ENCODE measurements around the gene CEMIP. TPM values are rescaled to one million over a fixed set of nuclear protein-coding genes. Genes with fewer than 3 reads are reported as not detected.

The CEMIP gene
- total and polyA plus RNA-seq, 2 of the 13 experiments (the other 11 are each of a cell fraction or from before 2014, with no cell fraction given), result 4.3 to 28.5 TPM

DNA sequence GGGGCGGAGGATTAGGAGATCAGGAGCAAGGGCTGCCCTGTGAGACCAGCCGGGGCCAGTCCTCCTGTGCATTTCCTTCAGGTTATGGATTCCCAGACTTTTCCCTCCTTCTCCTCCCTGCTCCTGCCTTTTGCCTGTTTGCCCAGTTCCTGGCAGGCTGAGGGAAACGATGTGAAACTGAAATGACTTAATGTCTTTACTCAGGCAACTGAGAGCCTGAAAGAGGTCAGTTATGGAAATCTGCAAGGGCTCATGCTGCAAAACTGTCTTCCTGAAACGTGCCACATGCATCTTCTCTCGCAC lies 153.3 kb downstream of the CEMIP start:
- Histone ChIP-seq H3K9me3 (ENCODE audit: low read length) (no peaks in the 10 kb centered on the region), H3K4me2 (ENCODE audit: low read depth, low read length) (no peak overlapping the region), H3K9ac (ENCODE audit: insufficient read depth, low read depth, low read length) (no peak overlapping the region), H2AFZ (ENCODE audit: low read length) (no peak overlapping the region), H3K4me3 (replicated peaks in 1 of 3; ENCODE audit: insufficient read depth in 1 of 3, low read depth in 2 of 3, low read length in 3 of 3) (no peak overlapping the region), H3K79me2 (ENCODE audit: insufficient read depth, low read length) (no peaks in the 10 kb centered on the region), H3K27me3 (ENCODE audit: control insufficient read depth in 1 of 2, insufficient read depth in 2 of 2, low read length in 2 of 2) (no peaks in the 10 kb centered on the region), H3K4me1 (ENCODE audit: insufficient read depth, low read length) (no peaks in the 10 kb centered on the region), H3K27ac (ENCODE audit: extremely low read length, insufficient read depth, low read length) (no peak overlapping the region), H3K36me3 (replicated peaks in 1 of 2; ENCODE audit: control insufficient read depth in 1 of 2, insufficient read depth in 2 of 2, low read length in 2 of 2) (peaks cover 24 to 70% of the 10 kb centered on the region in 2 experiments; a peak in 4 of 5 replicates), H4K20me1 (ENCODE audit: insufficient read depth, low read length) (no peaks in the 10 kb centered on the region)
- POLR2A ChIA-PET, result no interaction called here
- BruUV-seq (replicated peaks), result no TSS peak
- no peak for FAIRE-seq
- ATAC-seq, result no peak
- intact Hi-C loops (cut with micrococcal nuclease; ENCODE audit: unreplicated experiment), result no loop called here
- in situ Hi-C loops (cut with HindIII; ENCODE audit: extremely low pct_ligation_motif_present, low pct_unique_long_range_greater_than_20kb), result no loop called here
- TF ChIP-seq HMG20A (CRISPR knock-in tag; IDR thresholded peaks at IDR 0.05; ENCODE audit: borderline replicate concordance), result no peak
- TF ChIP-seq, protein P1, sequence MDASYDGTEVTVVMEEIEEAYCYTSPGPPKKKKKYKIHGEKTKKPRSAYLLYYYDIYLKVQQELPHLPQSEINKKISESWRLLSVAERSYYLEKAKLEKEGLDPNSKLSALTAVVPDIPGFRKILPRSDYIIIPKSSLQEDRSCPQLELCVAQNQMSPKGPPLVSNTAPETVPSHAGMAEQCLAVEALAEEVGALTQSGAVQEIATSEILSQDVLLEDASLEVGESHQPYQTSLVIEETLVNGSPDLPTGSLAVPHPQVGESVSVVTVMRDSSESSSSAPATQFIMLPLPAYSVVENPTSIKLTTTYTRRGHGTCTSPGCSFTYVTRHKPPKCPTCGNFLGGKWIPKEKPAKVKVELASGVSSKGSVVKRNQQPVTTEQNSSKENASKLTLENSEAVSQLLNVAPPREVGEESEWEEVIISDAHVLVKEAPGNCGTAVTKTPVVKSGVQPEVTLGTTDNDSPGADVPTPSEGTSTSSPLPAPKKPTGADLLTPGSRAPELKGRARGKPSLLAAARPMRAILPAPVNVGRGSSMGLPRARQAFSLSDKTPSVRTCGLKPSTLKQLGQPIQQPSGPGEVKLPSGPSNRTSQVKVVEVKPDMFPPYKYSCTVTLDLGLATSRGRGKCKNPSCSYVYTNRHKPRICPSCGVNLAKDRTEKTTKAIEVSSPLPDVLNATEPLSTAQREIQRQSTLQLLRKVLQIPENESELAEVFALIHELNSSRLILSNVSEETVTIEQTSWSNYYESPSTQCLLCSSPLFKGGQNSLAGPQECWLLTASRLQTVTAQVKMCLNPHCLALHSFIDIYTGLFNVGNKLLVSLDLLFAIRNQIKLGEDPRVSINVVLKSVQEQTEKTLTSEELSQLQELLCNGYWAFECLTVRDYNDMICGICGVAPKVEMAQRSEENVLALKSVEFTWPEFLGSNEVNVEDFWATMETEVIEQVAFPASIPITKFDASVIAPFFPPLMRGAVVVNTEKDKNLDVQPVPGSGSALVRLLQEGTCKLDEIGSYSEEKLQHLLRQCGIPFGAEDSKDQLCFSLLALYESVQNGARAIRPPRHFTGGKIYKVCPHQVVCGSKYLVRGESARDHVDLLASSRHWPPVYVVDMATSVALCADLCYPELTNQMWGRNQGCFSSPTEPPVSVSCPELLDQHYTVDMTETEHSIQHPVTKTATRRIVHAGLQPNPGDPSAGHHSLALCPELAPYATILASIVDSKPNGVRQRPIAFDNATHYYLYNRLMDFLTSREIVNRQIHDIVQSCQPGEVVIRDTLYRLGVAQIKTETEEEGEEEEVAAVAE (CRISPR knock-in tag; IDR thresholded peaks at IDR 0.05; ENCODE audit: borderline replicate concordance), result no peak
- TF ChIP-seq CHD2 (IDR thresholded peaks at IDR 0.05; ENCODE audit: low read depth, low read length), result no peak
- no peak for TF ChIP-seq ZNF749 (CRISPR knock-in tag; IDR thresholded peaks at IDR 0.05; ENCODE audit: borderline replicate concordance)
- TF ChIP-seq, protein P2, sequence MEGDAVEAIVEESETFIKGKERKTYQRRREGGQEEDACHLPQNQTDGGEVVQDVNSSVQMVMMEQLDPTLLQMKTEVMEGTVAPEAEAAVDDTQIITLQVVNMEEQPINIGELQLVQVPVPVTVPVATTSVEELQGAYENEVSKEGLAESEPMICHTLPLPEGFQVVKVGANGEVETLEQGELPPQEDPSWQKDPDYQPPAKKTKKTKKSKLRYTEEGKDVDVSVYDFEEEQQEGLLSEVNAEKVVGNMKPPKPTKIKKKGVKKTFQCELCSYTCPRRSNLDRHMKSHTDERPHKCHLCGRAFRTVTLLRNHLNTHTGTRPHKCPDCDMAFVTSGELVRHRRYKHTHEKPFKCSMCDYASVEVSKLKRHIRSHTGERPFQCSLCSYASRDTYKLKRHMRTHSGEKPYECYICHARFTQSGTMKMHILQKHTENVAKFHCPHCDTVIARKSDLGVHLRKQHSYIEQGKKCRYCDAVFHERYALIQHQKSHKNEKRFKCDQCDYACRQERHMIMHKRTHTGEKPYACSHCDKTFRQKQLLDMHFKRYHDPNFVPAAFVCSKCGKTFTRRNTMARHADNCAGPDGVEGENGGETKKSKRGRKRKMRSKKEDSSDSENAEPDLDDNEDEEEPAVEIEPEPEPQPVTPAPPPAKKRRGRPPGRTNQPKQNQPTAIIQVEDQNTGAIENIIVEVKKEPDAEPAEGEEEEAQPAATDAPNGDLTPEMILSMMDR (CRISPR knock-in tag; IDR thresholded peaks at IDR 0.05), result no peak
- TF ChIP-seq ATRX (CRISPR knock-in tag; IDR thresholded peaks at IDR 0.05; ENCODE audit: borderline replicate concordance), result no peak
- no peak for TF ChIP-seq ZFY (CRISPR knock-in tag; IDR thresholded peaks at IDR 0.05)
- TF ChIP-seq, protein P3, sequence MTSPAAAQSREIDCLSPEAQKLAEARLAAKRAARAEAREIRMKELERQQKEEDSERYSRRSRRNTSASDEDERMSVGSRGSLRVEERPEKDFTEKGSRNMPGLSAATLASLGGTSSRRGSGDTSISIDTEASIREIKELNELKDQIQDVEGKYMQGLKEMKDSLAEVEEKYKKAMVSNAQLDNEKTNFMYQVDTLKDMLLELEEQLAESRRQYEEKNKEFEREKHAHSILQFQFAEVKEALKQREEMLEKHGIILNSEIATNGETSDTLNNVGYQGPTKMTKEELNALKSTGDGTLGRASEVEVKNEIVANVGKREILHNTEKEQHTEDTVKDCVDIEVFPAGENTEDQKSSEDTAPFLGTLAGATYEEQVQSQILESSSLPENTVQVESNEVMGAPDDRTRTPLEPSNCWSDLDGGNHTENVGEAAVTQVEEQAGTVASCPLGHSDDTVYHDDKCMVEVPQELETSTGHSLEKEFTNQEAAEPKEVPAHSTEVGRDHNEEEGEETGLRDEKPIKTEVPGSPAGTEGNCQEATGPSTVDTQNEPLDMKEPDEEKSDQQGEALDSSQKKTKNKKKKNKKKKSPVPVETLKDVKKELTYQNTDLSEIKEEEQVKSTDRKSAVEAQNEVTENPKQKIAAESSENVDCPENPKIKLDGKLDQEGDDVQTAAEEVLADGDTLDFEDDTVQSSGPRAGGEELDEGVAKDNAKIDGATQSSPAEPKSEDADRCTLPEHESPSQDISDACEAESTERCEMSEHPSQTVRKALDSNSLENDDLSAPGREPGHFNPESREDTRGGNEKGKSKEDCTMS (CRISPR knock-in tag; conservative IDR thresholded peaks at IDR 0.05), result no peak
- TF ChIP-seq KAT8 (CRISPR knock-in tag; IDR thresholded peaks at IDR 0.05), result no peak
- CTCF ChIA-PET (ENCODE audit: low intra/inter-chr PET ratio, low total read pairs), result no interaction called here
- 90% methylated on average over 5 of the region's 5 CpGs for WGBS (ENCODE audit: low lambda C conversion rate)
- no peak for DNase-seq (ENCODE audit: low spot score)
